T-cell (primary cell): Measurements from ENCODE around the gene ZNF524. TPM values are rescaled to one million over a fixed set of nuclear protein-coding genes. Genes with fewer than 3 reads are reported as not detected.

Experiments
- ATAC-seq, 4 experiments: fragments of 200-7000 bp in 3 of 4; fragments of 150-1000 bp in 1 of 4; cut with Tn5 transposase; replicated peaks in 1 of 4; 1 replicate in 3 of 4; 2 replicates in 1 of 4; pipeline ENCODE4 v1.10.0; 2021; ENCODE audit warnings: moderate library complexity in 3 of 4, mild to moderate bottlenecking in 2 of 4, moderate number of reproducible peaks in 1 of 4
- CTCF ChIA-PET, 2 donors: fragments of 300-600 bp; sonication (Branson Sonifier 250); formaldehyde crosslinking; loops; one replicate each; lab custom pipeline; 2022; ENCODE audit warnings: antibody characterized with exemption in 2 of 2; lab: Charles Lee
- POLR2A ChIA-PET, 2 donors: fragments of 300-600 bp; sonication (Branson Sonifier 250); formaldehyde crosslinking; loops; one replicate each; lab custom pipeline; 2022; ENCODE audit warnings: antibody characterized with exemption in 2 of 2; lab: Charles Lee
- DNase-seq, 35 experiments: peaks; one replicate each; pipeline versions ENCODE4 v3.0.0 to v3.0.0-alpha.2; 2013 to 2023
- H3K27ac ChIP-seq: one replicate; pipeline ENCODE4 v1.5.1; 2013; ENCODE audit warnings: low read length
- H3K27me3 ChIP-seq, 2 experiments: replicated peaks in 1 of 2; 1 replicate in 1 of 2; 2 replicates in 1 of 2; pipeline versions ENCODE4 v1.6.1 to v1.7.0; 2013; ENCODE audit warnings: low read length in 1 of 2, mixed read lengths in 1 of 2; ENCODE audit not compliant: control insufficient read depth in 2 of 2, insufficient read depth in 2 of 2; ENCODE audit errors: extremely low read depth in 1 of 2
- H3K36me3 ChIP-seq, 2 donors: 1 replicate in 1 of 2; 2 replicates in 1 of 2; pipeline versions ENCODE4 v1.6.1 to v1.7.0; 2013; ENCODE audit warnings: low read length in 1 of 2; ENCODE audit not compliant: control insufficient read depth in 2 of 2, insufficient read depth in 1 of 2; ENCODE audit errors: extremely low read depth in 1 of 2
- H3K4me1 ChIP-seq, 2 experiments: 1 replicate in 1 of 2; 2 replicates in 1 of 2; pipeline versions ENCODE4 v1.6.1 to v1.7.0; 2013; ENCODE audit warnings: low read length in 2 of 2, mixed read lengths in 1 of 2; ENCODE audit not compliant: insufficient read depth in 2 of 2, control insufficient read depth in 1 of 2; ENCODE audit errors: extremely low read depth in 1 of 2
- H3K4me3 ChIP-seq, 2 donors: 1 replicate in 1 of 2; 2 replicates in 1 of 2; pipeline versions ENCODE4 v1.5.1 to v1.7.0; 2013; ENCODE audit warnings: mild to moderate bottlenecking in 2 of 2, low read length in 1 of 2, moderate library complexity in 1 of 2; ENCODE audit not compliant: control insufficient read depth in 1 of 2; ENCODE audit errors: extremely low read depth in 1 of 2
- H3K9me3 ChIP-seq: 2 replicates; pipeline ENCODE4 v1.7.0; 2013
- H3K27ac Mint-ChIP-seq, 2 donors: one replicate each; pipeline ENCODE4 v1.8.0; 2020 to 2021; ENCODE audit warnings: mild to moderate bottlenecking in 2 of 2, mixed read lengths in 2 of 2
- H3K27me3 Mint-ChIP-seq, 2 donors: one replicate each; pipeline ENCODE4 v1.8.0; 2021 to 2022; ENCODE audit warnings: mixed read lengths in 2 of 2
- H3K36me3 Mint-ChIP-seq: one replicate; pipeline ENCODE4 v1.8.0; 2021; ENCODE audit warnings: mixed read lengths
- H3K4me1 Mint-ChIP-seq, 3 donors: one replicate each; pipeline ENCODE4 v1.8.0; 2020 to 2022; ENCODE audit warnings: mixed read lengths in 3 of 3, mild to moderate bottlenecking in 1 of 3
- H3K4me3 Mint-ChIP-seq, 3 donors: one replicate each; pipeline ENCODE4 v1.8.0; 2020 to 2022; ENCODE audit warnings: mild to moderate bottlenecking in 3 of 3, mixed read lengths in 3 of 3, moderate library complexity in 3 of 3
- H3K9me3 Mint-ChIP-seq, 3 donors: one replicate each; pipeline ENCODE4 v1.8.0; 2020 to 2022; ENCODE audit warnings: mixed read lengths in 3 of 3
- WGBS: methylation state at CpG from one replicate; pipeline ENCODE4 v1.1.5; 2013; ENCODE audit warnings: missing lambda C conversion rate; ENCODE audit not compliant: insufficient coverage; 5-methylcytosine and 5-hydroxymethylcytosine counted together
- total RNA-seq, 35 experiments: library from RNA in 6 of 35; stranded (reverse) in 6 of 35; fragments of 120-200 nt in 1 of 35; gene quantifications; one replicate each; pipeline versions ENCODE4 v1.2.1 to v1.2.4 and lab custom pipeline; 2013 to 2026

Gene ZNF524
- total RNA-seq, 5 donors from 2014 or later (not counting 1 experiment from before 2014, with no cell fraction given), result 14.9 to 42.2 (median 33.4) TPM

DNA sequence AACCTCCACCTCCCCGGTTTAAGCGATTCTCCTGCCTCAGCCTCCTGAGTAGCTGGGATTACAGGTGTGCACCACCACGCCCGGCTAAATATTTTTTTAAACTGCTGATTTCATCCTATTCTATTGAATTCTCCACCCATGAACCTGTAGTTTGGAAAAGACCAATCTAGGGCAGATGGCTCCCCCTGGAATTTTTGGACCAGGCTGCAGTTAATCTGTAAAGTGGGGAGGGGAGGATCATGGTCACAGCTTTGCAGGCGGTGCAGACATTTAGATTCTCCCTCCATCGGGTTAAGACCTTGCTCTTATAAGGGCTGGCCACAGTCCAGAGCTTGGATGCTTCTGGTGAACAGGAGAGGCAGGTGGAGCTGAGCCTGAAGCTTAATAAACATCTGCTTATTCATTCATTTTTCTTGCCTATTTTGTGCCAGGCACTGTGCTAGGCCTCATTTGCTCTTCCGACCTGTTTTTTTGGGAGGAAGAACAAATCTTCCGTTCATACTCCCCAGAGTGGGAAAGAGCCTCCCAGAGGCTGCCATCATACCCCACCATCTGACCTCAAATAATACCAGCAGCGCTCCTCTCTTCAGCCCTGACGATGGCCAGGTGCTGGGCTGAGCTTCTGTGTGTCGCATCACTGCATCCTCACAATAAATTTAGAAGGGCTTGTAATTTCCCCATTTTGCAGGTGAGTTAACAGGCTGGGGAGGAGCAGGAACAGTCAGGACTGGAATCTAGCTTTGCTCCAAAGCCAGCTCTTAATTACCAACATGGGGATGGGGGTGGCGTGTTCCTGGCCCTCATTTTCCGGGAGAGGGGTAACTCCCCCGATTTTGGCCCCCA lies 47.0 kb downstream of the ZNF524 start:
- no peak for ATAC-seq
- Mint-ChIP-seq H3K4me1 (peaks cover 48 to 55% (median 54%) of the 10 kb centered on the region in 3 donors), H3K4me3 (peak overlapping the region; percentile 75 to 82 (median 82)), H3K27ac (peak overlapping the region; percentile 55 to 86), H3K27me3 (peaks cover 0 to under 1% of the 10 kb centered on the region in 2 donors), H3K36me3 (peaks cover 4% of the 10 kb centered on the region), H3K9me3 (no peaks in the 10 kb centered on the region)
- no peak for DNase-seq
- Histone ChIP-seq H3K4me1 (peaks cover 20 to 56% of the 10 kb centered on the region in 2 experiments), H3K9me3 (no peaks in the 10 kb centered on the region), H3K36me3 (peaks cover 10 to 11% of the 10 kb centered on the region in 2 donors), H3K27ac (peak overlapping the region; percentile 3), H3K4me3 (peak overlapping the region; percentile 63 to 75), H3K27me3 (peaks cover 0 to 11% of the 10 kb centered on the region in 2 experiments)
- POLR2A ChIA-PET, result interaction anchor here in 1 of 2 donors (1.8 kb wide), 1 partner anchor 11 kb away, joined by 4 read pairs; no protein-coding TSS in a partner anchor
- 97% methylated on average over 5 of the region's 14 CpGs for WGBS
- CTCF ChIA-PET, result interaction anchor here (0.7 to 1.5 kb wide), 4 partner anchors 8 to 61 kb away, joined by 3 to 4 read pairs (median 3); no protein-coding TSS in a partner anchor

DNA sequence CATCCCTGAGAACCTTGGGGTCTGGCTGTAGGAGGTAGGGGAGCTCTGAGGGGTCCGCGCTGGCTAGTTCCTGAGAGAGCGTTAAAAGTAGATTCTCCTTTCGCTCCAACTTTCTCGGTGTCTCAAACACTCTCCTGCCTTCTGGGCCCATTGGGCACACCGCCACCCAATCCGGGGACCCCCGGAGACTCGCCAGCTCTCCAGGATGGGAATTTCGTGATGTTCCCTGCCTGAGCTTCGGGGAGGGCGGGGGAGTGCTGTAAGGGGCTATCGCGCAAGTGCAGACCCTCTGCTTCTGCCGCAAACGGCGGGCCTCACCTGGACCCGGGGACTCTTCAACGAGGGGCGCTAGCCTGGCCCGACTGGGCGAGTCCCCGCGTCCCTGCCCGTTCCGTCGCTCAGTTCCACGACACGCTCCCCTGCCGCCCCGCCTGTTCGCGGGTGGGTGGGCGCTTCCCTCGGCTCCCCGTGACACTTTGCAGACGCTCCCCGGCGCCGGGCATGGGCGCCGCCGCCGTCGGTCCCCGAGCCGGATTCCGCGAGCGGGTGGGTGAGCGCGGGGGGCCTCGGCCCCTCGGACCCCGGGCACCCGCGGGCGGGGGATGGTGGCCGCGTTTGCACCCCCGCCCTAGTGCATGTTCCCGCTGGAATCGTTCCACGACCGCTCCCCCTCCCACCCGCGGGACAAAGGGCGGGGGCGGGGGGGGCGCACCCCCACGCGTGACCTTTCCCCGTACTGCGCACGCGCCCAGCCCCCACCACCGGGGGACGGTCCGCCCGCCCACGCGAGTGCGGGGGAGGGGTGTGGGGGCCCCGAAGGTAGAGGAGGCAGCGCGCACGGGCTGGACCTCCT lies 47.9 kb downstream of the ZNF524 start, which contains the start of gene CCDC106:
TSS of gene CCDC106 (plus strand) at position 481 of the 853 bp plus-strand sequence. CDS start 835 bp downstream, outside the sequence.
- Mint-ChIP-seq H3K9me3 (no peaks in the 10 kb centered on the region), H3K27me3 (no peaks in the 10 kb centered on the region), H3K27ac (peak within 1 kb of the TSS; percentile 83 to 86), H3K36me3 (peaks cover 4% of the 10 kb centered on the region), H3K4me3 (peak within 1 kb of the TSS; percentile 75 to 82 (median 82)), H3K4me1 (peaks cover 46 to 52% (median 50%) of the 10 kb centered on the region in 3 donors)
- Histone ChIP-seq H3K27me3 (peaks cover 0 to 11% of the 10 kb centered on the region in 2 experiments), H3K36me3 (peaks cover 10 to 11% of the 10 kb centered on the region in 2 donors), H3K4me3 (peak within 1 kb of the TSS; percentile 63 to 75), H3K4me1 (peaks cover 15 to 49% of the 10 kb centered on the region in 2 experiments), H3K27ac (peak within 1 kb of the TSS; percentile 3), H3K9me3 (no peaks in the 10 kb centered on the region)
- DNase-seq (peak in 14 of 35 experiments; percentile 11 to 61 (median 45)), ATAC-seq (peak; percentile 34 to 48 (median 41))
- ChIA-PET POLR2A (no interaction called here), CTCF (interaction anchor here (0.7 to 1.5 kb wide), 4 partner anchors 9 to 62 kb away, joined by 3 to 4 read pairs (median 3); no protein-coding TSS in a partner anchor)
- WGBS, result 5% methylated on average over 54 of the region's 87 CpGs

DNA sequence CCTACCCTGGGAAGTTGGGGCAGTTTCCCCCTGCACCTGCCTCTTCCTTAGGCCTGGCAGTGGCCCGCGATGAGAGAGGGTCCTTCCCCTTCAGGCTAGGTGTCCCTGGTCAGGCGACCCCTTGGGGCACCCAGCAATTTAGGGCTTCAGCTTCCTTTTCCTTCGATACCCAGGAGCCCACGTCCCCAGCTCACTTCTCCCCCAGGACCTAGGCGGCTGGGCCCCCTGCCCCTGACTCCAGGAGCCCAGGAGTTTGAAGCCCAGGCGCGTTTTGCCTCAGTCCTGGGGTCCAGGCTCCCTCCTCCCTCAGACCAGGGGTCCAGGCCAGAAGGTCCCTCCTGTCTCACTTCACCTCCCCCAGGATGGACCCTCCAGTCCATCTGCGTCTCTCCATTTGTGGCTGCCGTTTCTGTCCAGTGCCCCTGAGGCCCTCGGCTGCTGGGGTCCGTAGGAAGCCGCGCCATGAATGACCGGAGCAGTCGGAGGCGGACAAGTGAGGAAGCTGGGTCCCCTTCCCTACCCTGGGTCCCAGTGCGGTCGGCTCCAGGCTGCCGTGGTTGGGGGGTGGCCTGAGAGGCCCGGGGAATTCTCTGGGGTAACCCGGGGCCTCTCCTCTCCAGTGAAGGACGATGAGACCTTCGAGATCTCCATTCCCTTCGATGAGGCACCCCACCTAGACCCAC lies 48.6 kb downstream of the ZNF524 start:
- Mint-ChIP-seq H3K4me3 (peak overlapping the region; percentile 66 to 82 (median 74)), H3K27ac (peak overlapping the region; percentile 23 to 28), H3K9me3 (no peaks in the 10 kb centered on the region), H3K4me1 (peaks cover 42 to 49% (median 43%) of the 10 kb centered on the region in 3 donors), H3K36me3 (peaks cover 4% of the 10 kb centered on the region), H3K27me3 (no peaks in the 10 kb centered on the region)
- H3K4me1 ChIP-seq, result peaks cover 14 to 53% of the 10 kb centered on the region in 2 experiments
- H3K36me3 ChIP-seq, result peaks cover 10 to 11% of the 10 kb centered on the region in 2 donors
- H3K27ac ChIP-seq, result no peak overlapping the region
- DNase-seq (no peak), ATAC-seq (no peak)
- 45% methylated on average over 13 of the region's 25 CpGs for WGBS
- POLR2A ChIA-PET, result no interaction called here
- CTCF ChIA-PET, result interaction anchor here in 1 of 2 donors (1.5 kb wide), 1 partner anchor 63 kb away, joined by 3 read pairs; no protein-coding TSS in a partner anchor
- H3K4me3 ChIP-seq, result peak overlapping the region; percentile 63 to 75
- H3K9me3 ChIP-seq, result no peaks in the 10 kb centered on the region
- peaks cover 0 to 11% of the 10 kb centered on the region in 2 experiments for H3K27me3 ChIP-seq

DNA sequence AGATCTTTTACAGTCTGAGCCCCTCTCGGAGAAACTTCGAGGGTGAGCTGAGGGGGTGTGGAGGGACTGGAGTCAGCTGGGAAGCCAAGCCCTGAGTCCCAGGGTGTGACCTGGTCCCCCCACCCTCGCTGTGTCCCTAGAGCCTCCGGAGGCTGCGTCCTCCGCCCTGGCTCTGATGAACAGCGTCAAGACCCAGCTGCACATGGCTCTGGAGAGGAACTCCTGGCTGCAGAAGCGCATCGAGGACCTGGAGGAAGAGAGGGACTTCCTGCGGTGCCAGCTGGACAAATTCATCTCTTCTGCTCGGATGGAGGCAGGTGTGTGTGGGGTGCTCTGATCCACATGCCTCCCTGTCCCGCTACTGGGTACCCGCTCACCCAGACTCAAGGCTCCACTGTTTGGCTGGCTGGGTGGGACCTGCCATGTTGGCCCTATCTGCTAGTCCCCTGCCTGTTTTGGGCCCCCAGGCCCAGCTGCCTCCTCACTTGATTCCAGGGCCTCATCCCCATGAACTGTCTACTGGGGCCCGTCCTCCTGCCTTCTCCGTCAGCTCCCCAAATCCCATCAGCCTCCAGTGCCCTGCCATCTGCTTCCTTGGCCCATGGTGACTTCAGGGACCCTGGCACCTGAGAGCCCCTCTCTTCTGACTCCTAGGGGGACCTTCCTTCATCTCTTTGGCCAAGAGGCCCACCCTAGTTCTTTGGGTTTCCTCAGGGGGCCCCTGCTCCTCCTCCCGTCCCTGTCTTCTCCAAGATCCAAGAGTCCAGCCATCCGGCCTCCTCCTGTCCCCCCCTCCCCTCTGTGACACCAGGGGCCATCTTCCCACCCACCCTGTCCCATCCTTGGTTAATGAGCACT lies 49.4 kb downstream of the ZNF524 start:
- WGBS, result 89% methylated on average over 17 of the region's 17 CpGs
- peaks cover 35 to 42% (median 36%) of the 10 kb centered on the region in 3 donors for H3K4me1 Mint-ChIP-seq
- peaks cover 4% of the 10 kb centered on the region for H3K36me3 Mint-ChIP-seq
- Histone ChIP-seq H3K4me3 (no peak overlapping the region), H3K27me3 (peaks cover 0 to 11% of the 10 kb centered on the region in 2 experiments), H3K4me1 (peaks cover 8 to 45% of the 10 kb centered on the region in 2 experiments), H3K9me3 (no peaks in the 10 kb centered on the region), H3K36me3 (peaks cover 10% of the 10 kb centered on the region in 2 donors), H3K27ac (no peak overlapping the region)
- POLR2A ChIA-PET, result no interaction called here
- H3K27me3 Mint-ChIP-seq, result no peaks in the 10 kb centered on the region
- H3K27ac Mint-ChIP-seq, result peak overlapping the region; percentile 46 to 74
- H3K9me3 Mint-ChIP-seq, result no peaks in the 10 kb centered on the region
- no peak for ATAC-seq
- H3K4me3 Mint-ChIP-seq, result peak overlapping the region; percentile 59 to 82 (median 74)
- no peak for DNase-seq
- CTCF ChIA-PET, result interaction anchor here in 1 of 2 donors (1.0 kb wide), 1 partner anchor 17 kb away, joined by 4 read pairs; no protein-coding TSS in a partner anchor

DNA sequence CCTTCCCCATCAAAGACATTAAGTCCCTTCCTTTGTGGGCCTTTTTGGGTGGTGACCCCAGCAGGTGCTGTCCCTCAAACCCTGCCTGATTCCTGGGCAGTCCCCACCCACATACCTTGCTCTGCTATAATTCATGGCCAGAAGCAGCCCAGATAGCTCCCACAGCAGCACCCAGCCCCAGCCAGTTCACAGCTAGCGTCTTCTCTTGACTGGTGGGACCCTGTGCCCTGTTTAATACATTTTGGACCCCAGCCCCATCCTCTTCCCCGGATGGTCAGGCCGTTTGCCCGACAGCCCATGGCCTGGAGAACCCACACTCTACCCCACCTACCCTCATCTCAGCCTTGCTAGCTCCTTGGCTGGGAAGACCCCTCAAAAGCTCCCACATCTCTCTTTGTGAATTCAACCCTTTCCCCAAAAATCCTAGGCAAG lies 50.1 kb downstream of the ZNF524 start:
- Mint-ChIP-seq H3K27ac (peak overlapping the region in 1 of 2 donors; percentile 24), H3K27me3 (no peaks in the 10 kb centered on the region), H3K9me3 (no peaks in the 10 kb centered on the region), H3K4me1 (peaks cover 34 to 40% (median 35%) of the 10 kb centered on the region in 3 donors), H3K4me3 (peak overlapping the region; percentile 41 to 82 (median 47)), H3K36me3 (peaks cover 4% of the 10 kb centered on the region)
- Histone ChIP-seq H3K36me3 (peaks cover 4% of the 10 kb centered on the region in 2 donors), H3K27me3 (peaks cover 0 to 11% of the 10 kb centered on the region in 2 experiments), H3K4me1 (peaks cover 4 to 38% of the 10 kb centered on the region in 2 experiments), H3K4me3 (no peak overlapping the region), H3K27ac (no peak overlapping the region), H3K9me3 (no peaks in the 10 kb centered on the region)
- CTCF ChIA-PET, result interaction anchor here in 1 of 2 donors (1.0 kb wide), 1 partner anchor 17 kb away, joined by 4 read pairs; no protein-coding TSS in a partner anchor
- DNase-seq, result no peak
- ATAC-seq, result no peak
- POLR2A ChIA-PET, result no interaction called here
- 81% methylated on average over 4 of the region's 4 CpGs for WGBS
